ENCODE results near the gene MEG3. TPM values are rescaled to one million over a fixed set of nuclear protein-coding genes. Genes with fewer than 3 reads are reported as not detected.
A peak's percentile ranks its signal among the peaks of the same experiment; 100 is the strongest.

MEG3 gene
- 12.7 and 29.7 TPM in 2 replicates for total RNA-seq

GRCh38 chr14:100825713-100826331, at the start of gene MEG3:
MEG3 (plus strand) TSS chr14:100826118.

GRCh38 chr14:100903672-100904185, 77.8 kb downstream of the MEG3 start, which contains the start of gene RTL1:
RTL1 (minus strand) TSS chr14:100903722; CDS start chr14:100884788, 18,934 bp downstream.

Small RNAs within 50 kb of the gene (small RNA-seq; reads per million reads assigned to genes)
- gene AL117190.3 (not detected), gene MIR127 (not detected), gene MIR136 (not detected), gene MIR2392 (not detected), gene MIR337 (2.7 reads per million, percentile 61 among the genes with 10 or more reads in this experiment), gene MIR431 (not detected), gene MIR432 (not detected), gene MIR433 (not detected), gene MIR493 (6.2 reads per million, percentile 85 among the genes with 10 or more reads in this experiment), gene RF01928 (not detected), gene RF02145 (not detected), gene SNORD112 (0.28 reads per million)

Other genes starting within 250 kb of the MEG3 start
- gene BEGAIN, start 238.7 kb upstream of the MEG3 start, total RNA-seq = 0.22 TPM in 1 of 2 replicates, not detected in the other
- not detected in 2 replicates for gene DLK1, start 99.2 kb upstream of the MEG3 start, total RNA-seq
- not detected in 2 replicates for gene RTL1, start 77.6 kb downstream of the MEG3 start, total RNA-seq